ENCODE results near the gene KRTAP5-2.

Gene KRTAP5-2

DNA sequence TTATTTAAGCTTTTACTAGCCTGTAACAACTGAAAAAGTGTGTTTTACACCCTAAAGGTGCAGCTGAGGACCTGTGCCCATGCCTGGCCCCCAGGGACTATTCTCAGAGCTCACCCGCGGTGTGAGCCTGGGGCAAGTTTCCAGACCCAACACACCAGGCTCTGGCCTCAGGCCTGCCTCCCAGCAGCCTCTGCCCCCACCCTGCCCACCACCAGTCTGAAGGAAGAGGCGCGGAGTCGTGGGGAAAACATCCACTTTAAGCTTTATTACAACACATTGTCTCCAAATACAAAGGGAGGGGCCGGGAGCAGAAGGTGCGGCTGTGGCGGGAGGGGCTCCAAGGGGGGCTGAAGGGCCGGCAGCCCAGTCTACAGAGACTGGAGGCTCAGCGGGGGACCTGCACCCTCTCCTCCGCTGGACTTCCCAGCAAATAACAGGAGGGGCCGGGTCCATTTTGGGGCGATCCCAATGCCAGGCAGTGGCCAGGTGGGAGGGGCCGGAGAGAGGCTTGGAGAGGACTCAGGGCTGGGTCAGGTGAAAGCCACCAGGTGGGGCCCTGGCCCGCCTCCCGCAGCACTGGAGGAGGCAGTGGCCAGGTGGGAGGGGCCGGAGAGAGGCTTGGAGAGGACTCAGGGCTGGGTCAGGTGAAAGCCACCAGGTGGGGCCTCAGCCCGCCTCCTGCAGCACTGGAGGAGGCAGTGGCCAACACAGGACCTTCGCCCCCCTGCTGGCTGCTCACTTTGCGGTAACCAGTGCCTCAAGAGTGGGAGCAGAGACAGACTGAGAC lies 44.1 kb downstream of the KRTAP5-2 start:
- no peak for DNase-seq

DNA sequence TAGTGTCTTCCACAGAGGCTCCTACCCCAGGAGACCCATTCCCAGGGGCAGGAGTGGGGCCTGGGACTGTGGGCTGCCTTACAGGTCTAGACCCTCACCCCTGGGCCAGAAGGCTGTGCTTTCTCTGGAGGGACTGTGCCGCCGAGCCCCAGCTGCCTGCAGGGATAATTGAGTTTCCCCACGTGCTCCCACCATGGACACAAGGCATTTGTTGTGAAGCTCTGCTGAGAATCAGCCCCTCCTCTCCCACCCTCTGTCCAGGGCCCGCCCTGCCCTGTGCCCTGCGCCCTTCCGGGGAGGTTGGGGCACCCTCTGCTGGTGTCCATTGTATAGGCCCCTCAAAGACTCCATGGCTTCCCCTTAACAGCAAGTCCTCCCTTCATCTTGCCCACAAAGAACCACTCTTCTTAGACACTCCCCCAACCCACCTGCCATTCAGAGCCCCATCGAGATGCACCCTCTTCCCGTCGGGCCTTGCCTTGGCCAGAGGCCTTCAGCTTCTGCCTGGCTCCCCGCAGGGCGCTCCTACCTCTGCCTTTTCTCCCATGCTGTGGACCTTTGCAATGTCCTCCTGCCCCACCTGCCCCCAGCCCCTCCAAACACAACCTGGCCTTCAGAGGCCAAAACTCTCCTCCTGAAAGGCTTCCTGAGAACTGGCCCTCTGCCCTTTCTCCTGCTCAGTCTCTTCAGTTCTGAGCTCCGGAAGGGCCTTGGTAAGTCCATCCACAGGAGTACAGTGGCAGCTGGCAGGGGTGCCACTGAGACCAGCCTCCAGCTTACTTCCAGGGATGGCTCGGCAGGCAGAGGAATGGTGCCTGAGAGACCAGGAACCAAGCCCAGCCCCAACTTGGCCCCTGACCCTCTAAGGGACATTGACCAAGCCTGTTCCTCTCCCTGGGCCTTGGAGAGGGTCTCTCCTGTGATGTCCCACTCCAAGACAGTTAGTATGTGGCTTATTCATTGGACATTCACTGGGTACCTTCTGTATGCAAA lies 48.5 kb downstream of the KRTAP5-2 start:
- no peak for DNase-seq

DNA sequence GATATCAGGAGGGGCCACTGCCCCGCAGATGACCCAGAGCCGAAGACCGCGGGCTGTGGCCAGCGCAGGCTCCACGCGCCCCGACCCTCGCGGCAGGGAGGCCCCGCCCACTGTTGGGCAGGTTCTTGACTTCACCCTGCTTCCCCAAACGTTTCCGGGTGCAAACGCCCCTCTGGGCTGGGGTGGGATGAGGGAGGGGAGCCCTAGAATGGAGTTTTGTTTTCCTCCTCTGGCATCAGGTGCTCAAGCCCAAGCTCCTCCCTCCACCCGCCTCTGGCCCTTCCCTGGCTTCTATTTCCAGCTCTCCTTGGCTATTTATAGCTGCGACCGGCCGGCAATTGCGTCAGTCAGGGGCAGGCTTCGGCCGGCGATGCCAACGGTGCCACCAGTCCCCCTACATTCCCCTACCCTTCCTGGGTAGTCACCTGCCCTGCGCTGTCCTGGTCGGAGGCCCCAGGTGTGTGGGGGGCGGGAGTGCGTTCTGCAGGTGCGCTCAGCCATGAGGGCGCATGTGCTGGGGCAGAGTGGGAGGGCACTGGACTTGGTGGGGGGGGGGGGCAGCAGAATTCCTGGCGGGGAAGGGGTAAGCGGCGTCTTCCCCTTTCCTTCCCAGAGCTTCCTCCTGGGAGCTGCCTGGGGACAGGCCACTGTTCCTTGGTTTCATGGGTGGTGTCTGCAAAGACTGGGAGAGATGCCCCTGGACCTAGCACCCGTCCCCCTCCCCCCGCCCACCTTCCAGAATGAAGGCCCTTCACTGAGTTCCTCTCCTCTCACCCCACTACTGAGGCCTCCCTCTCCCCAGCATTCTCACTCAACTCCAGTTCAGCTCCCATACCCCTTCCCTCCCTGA lies 49.6 kb downstream of the KRTAP5-2 start:
- DNase-seq: peak; percentile 61

DNA sequence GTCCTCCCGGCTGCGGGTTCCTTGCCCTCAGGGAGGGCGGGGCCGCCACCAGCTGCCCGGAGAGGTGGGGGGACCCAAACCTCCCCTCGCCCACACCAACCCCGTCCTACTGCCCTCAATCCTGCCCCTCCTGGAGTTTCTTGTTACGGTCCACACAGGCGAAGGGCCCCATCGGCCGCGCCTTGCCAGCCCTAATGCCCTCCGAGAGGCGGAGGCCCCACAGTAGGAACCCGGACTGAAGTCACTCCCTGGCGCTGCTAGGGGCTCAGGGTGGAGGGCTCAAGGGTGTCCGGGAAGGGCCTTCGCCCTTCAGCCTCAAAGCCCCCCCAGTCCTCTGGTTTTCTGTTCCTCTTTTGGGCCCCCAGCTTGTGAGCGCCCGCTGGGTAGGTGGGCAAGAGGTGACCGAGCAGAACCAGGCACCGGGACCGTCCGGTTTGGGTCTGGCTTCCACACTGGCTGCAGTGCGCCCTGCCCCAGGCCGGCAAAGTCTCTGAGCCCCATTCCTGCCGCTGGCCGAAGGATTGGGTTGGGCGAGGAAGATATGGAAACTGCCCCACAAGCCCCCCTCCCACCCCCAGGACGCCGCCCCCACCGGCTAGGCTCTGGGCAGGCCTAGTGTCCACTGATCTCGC lies 50.5 kb downstream of the KRTAP5-2 start:
- peak; percentile 53 for DNase-seq
